Fibroblast of lung (primary cell): Measurements from ENCODE around the gene LRCH3.

Experiments
- EZH2 ChIP-seq: IDR thresholded peaks from 2 replicates; pipeline ENCODE4 v1.5.1; 2012; ENCODE audit warnings: low read length, control low read depth, mild to moderate bottlenecking; ENCODE audit errors: missing control alignments
- TF ChIP-seq, protein P1 (sequence below), 2 donors: IDR thresholded peaks in 1 of 2; conservative IDR thresholded peaks in 1 of 2; 1 replicate in 1 of 2; 2 replicates in 1 of 2; pipeline ENCODE4 v1.5.1; 2011 to 2012; ENCODE audit warnings: low read length in 2 of 2, control low read depth in 1 of 2, inconsistent platforms in 1 of 2, low read depth in 1 of 2, mild to moderate bottlenecking in 1 of 2

DNA sequence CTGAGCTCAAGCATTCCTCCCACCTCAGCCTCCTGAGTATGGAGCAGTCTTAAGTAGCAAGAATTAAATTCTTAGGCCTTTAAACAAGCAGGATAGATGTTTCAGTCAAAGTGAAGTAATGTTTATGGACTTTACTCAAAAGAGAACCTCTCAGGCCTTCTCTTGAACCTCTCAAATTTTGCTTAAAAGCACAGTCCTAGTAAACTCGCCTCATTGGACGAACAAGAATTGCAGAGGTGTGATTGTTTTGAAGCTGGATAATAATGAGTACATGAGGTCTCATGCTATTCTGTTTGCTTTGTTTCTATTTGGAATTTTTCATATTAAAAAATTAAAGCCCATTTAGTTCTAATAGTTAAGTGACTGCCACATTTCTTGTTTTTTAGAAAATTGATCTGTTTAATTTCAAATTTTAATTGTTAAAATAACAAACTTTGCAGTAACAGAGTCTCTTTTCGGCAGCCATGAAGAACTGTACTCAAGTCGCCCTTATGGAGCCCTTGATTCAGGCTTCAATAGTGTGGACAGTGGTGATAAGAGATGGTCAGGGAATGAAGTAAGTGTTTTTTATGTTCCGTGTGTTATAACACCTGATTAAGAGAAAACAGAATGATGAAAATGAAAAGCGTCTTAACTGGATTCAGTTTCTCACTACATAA is 39.4 kb downstream of the LRCH3 start:
- TF ChIP-seq, protein P1, sequence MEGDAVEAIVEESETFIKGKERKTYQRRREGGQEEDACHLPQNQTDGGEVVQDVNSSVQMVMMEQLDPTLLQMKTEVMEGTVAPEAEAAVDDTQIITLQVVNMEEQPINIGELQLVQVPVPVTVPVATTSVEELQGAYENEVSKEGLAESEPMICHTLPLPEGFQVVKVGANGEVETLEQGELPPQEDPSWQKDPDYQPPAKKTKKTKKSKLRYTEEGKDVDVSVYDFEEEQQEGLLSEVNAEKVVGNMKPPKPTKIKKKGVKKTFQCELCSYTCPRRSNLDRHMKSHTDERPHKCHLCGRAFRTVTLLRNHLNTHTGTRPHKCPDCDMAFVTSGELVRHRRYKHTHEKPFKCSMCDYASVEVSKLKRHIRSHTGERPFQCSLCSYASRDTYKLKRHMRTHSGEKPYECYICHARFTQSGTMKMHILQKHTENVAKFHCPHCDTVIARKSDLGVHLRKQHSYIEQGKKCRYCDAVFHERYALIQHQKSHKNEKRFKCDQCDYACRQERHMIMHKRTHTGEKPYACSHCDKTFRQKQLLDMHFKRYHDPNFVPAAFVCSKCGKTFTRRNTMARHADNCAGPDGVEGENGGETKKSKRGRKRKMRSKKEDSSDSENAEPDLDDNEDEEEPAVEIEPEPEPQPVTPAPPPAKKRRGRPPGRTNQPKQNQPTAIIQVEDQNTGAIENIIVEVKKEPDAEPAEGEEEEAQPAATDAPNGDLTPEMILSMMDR (conservative IDR thresholded peaks at IDR 0.05 in 1 of 2, IDR thresholded peaks at IDR 0.05 in 1 of 2; ENCODE audit: low read depth in 1 of 2, low read length in 2 of 2): no peak
- no peak for TF ChIP-seq EZH2
